SIG-M5 treated with dmso at 0.1 percent for 504 hours (cell line): ENCODE data around the gene BCL6B.

ENCODE experiments used
- DNase-seq: peaks from one replicate; lab custom pipeline; 2025; ENCODE audit not compliant: unreplicated experiment; lab: John Stamatoyannopoulos, UW

The BCL6B gene

GRCh38 chr17:7056386-7056785, 33.5 kb downstream of the BCL6B start:
- DNase-seq: no peak

- DNase-seq: no peak
These were observed 36.1 kb downstream of the BCL6B start for GRCh38 chr17:7058831-7059447.

GRCh38 chr17:7060165-7060891, 37.5 kb downstream of the BCL6B start:
- no peak for DNase-seq

- DNase-seq: no peak
These were observed 40.8 kb downstream of the BCL6B start for GRCh38 chr17:7063518-7064094.

- no peak for DNase-seq
These were observed 41.4 kb downstream of the BCL6B start for GRCh38 chr17:7064261-7064660.

- no peak for DNase-seq
These were observed 44.3 kb downstream of the BCL6B start for GRCh38 chr17:7067198-7067597.

- no peak for DNase-seq
These were observed 45.4 kb downstream of the BCL6B start for GRCh38 chr17:7068268-7068667.

GRCh38 chr17:7070712-7071111, 47.9 kb downstream of the BCL6B start:
- DNase-seq: no peak

- DNase-seq: no peak
These were observed 49.6 kb downstream of the BCL6B start for GRCh38 chr17:7072406-7072805.

GRCh38 chr17:7074931-7075330, 52.1 kb downstream of the BCL6B start:
- DNase-seq: no peak

GRCh38 chr17:7077911-7078546, 55.2 kb downstream of the BCL6B start:
- no peak for DNase-seq

- no peak for DNase-seq
These were observed 55.9 kb downstream of the BCL6B start for GRCh38 chr17:7078711-7079110.
